Hematopoietic multipotent progenitor cell treated with erythropoietin and hydrocortisone succinate and interleukin-3 and kit ligand, for 6 days (in vitro differentiated cells): ENCODE data around the gene GRM4.

Source experiments
- DNase-seq: peaks from one replicate; pipeline ENCODE4 v3.0.0-alpha.2; 2015

The GRM4 gene

GRCh38 chr6:34142061-34142998 is 3.6 kb downstream of the GRM4 start:
- DNase-seq, result peak; percentile 58

- DNase-seq, result no peak
Observed at GRCh38 chr6:34140075-34140474, 5.8 kb downstream of the GRM4 start.

DNA sequence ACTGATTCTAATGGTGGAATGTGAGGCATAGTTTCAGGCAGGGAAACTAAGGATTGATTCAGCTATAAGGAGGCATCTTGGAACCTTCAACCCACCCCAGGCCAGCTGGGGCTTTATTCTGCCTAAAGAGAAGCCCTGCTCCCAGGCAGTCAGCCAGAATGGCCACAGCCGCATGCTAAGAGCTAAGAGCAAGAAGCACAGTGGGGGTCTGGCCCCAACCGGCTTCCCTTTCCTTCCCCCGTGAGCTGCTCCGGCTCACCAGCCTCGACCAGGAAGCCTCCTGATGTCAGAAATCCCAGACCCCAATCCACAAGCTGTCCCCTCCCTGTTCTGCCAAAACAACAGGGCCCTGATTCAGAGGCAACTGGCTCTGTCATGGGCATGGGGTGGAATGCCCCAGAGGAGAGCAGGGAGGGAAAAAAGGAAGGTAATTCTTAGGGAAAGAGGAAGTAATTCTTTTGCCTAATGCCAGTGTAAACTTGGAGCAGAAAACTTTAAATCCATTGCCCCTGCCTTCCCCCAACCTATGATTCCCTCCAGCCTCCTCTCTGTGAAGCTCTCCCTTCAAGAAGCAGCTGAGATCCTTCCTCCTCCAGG is 6.9 kb downstream of the GRM4 start:
- DNase-seq, result no peak

DNA sequence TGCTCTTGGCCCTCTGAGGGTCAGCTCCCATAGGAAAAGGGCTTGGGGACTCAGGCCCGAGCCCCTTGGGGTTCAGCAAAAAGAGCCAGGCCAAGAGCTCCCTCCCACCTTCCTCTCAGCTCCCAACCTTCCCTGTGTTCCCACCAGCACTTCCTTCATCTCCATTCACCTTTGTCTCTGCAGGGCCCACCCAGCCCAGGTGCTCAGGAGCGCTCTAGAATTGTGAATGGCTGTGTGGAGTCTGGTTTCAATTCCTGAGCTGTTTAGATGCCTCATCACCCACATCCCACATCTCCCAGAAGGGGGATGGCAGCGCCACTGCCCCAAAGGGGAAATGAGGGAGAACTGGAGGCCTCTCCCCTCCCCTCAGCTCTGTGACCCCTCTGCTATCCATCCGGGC is 7.7 kb downstream of the GRM4 start:
- no peak for DNase-seq

DNA sequence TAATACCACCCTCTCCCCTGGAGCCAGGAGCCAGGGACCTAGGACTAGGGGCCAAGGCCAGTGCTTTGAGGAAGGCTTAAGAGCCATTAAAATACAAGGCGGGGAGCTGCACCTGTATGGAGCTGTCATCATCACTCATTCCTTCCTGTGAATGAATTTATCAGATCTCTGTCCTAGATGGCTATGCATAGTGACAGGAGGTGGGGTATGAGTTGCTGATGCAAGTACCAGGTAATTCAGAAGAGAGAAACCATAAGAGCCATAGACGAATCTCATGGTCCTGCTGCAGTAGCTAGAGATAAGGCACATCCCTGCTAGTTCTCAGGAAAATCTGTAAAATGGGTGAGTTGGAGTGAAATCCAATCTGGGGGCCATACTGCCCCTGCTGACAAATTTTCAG is 10.3 kb downstream of the GRM4 start:
- no peak for DNase-seq

DNA sequence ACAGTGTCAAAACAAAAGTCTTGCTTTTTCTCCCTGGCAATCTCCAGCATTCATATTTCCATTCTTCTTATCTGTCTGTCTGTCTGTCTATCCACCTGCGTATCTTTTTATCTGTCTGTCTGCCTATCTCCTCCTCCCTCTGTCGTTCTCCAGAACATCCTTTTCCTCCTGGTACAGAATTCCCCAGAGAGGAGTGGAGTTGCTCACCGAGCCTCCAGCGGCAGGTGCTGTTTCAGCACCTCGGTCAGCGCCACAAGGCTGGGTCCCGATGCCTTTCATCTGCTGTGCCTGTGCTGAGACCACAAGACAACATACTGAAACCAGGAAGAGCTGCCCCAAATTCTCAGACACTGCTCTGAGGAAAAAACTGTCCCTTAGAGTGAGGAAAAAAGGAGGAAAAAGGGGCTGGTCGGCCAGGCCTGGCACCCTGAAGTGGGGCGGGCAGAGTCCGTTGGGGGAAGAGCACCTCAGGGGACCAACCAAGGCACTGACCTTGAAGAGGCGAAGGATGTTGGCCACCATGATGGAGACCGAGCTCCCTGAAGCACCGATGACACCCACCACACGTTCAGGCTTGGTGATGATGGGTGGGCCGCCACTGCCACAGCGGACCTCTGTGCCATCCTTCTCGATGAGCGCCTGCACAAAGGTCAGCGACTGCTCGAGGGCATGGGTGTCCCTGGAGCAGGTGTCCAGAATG is 13.3 kb downstream of the GRM4 start:
- DNase-seq, result peak; percentile 73

GRCh38 chr6:34131326-34132290 is 14.3 kb downstream of the GRM4 start:
- DNase-seq, result no peak

DNA sequence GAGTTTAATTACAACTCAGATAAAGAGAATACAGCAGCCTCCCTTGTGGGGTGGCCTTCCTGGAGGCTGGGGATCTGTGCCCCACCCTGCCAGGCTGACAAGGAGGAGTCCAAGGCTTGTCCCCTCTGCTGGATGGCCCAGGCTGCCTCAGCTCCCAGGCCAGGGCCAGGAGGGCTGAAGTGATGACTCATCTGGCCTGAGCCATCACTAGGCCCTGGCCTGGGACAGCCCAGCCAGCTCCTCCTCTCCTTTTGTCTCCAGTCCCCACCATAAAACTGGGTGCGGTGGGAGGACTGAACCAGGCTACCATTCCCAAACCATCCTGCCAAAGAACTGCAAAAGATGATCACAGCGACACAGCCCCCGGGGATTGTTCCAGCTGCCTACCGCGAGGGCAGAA is 15.0 kb downstream of the GRM4 start:
- no peak for DNase-seq

DNA sequence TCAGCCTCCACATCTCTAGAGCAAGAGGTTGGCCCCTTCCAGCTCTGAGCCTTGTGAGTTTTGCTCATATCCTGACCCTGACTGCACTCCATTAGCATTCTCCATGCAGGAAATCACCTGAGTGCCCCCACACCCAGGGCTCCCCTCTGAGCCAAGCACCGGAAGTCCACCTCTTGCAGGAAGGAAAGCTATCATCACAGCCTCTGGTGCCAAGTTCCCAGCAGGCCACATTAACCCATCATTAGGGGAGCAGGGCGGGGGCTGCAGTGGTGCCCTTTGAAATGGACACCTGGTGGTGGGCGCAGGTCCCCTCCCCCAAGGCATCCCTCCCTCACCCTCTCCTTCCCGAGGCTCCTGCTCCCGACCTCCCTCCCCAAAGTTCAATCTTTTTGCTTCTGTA is 16.1 kb downstream of the GRM4 start:
- no peak for DNase-seq

DNA sequence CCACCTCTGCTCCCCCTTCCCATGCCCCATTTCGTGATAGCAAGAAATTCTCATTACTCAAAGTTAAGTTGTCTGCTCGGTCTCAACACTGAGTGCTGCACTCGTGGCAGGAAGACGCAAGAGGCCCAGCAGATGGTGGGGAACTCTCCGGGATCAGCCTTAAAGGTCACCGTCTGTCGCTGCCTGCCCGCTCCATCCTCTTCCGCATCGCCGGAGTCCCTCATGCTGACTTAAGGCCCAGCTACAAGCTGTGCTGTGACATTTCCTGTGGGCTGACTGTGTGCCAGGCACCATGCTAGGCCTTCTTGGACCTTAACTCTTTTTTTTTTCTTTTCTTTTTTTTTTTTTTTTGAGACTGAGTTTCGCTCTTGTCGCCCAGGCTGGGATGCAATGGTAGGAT is 17.8 kb downstream of the GRM4 start:
- DNase-seq, result no peak

- DNase-seq, result no peak
Observed at GRCh38 chr6:34126419-34126818, 19.5 kb downstream of the GRM4 start.

DNA sequence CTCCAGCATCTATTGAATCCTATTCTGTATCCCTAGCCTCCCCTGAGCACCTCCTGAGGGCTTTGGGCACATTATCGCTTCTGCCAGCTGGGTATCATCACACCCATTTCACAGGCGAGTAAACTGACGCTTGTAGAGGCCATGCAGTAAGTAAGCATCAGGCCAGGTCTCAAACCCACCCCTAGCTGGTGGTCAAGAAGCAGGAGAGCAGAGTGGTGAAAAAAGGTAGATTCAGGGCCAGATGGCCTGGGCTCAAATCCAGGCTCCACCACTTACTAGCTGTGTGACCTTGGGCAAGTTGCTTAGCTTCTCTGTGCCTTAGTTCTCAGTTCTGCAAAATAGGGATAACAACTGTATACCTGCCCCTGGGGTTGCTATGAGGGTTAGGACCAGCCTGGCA is 19.9 kb downstream of the GRM4 start:
- DNase-seq, result no peak

GRCh38 chr6:34120953-34121675 is 24.8 kb downstream of the GRM4 start:
- no peak for DNase-seq

GRCh38 chr6:34115915-34116314 is 30.0 kb downstream of the GRM4 start:
- DNase-seq, result no peak

DNA sequence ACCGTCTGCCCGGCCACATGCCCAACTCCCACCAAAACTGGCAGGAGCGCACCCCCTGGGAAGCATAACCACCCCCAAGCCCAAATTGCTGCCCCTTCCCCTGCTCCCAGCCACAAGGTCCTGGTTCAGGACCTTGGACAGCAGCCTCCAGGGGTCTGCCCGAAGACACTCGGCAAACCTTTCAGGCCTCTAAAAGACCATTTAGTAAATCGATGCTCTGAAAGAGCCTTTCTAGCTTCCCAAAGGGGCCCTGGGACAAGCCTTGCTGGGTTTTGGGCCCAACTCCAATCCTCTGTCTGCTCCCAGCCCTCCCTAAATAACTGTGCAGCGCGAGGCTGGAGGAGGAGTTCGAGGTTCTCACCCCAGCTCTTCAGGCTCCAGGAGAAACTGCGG is 30.5 kb downstream of the GRM4 start:
- DNase-seq, result peak; percentile 60

DNA sequence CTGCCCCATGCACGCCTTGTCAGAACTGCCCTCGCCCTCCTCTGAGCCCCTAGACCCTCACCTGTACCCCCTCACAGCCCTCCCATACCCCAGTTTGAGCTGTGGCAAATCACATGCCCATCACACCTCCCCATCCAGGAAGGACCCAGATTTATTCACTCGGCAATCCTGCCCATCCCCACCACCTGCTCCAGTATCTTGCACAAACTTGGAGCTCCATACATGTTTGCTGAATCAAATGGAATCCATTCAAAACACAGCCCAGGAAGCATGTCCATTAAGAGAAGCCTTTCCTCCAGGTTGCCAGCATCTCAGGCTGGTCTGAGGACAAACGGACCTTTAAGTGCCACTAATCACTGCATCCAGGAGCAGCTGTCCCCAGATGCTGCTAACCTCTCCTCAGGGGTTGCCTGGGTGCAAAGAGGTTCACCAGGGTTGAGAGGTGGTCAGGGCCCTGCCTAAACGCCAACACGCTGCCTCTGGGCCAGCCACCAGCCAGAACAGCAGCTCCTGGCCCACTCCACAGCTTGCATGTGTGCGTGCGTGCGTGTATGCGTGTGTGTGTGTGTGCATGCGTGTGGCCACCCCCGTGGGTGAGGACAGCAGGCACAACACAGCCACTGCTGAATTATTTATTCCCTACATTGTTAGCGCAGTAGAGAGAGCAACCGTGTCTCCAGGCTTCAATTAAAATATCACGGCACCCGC is 31.0 kb downstream of the GRM4 start:
- no peak for DNase-seq

GRCh38 chr6:34113532-34113931 is 32.4 kb downstream of the GRM4 start:
- no peak for DNase-seq

DNA sequence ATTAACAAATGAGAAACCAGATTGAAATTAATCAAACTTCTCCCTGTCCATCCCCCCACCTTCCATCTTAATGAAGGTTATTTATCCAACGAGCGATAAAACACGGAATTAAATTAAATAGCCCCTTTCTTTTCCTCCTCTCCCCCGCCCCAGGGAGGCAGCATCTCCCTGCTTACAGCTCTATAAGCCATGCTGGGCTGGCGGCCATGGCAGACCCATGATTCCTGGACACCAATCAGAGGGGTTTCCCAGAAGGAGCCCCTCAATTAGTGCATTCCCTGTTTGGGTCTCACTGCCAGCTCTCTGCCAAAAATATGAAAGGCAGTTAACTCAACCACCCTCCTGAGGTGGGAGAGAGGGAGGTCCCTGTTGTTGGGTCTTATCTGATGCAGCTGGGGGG is 33.8 kb downstream of the GRM4 start:
- DNase-seq, result no peak

DNA sequence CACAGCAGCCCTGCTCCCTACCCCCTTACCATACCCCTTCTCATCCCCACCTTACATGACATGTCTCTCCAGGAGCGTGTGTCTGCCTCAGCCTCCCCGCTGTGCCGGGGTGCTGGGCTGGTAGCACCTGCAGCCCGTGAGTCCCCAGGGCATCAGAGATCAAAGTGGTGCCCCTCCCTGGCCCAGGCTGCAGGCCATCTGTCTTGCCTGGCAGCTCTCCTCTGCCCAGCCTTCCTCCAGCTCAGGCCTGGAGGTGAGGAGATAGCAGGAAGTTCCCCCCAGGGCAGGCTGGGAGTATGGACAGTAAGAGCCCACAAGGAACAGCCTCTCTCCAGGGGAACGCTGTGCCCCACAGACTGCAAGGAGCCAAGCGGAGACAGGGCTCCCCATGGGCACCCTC is 35.3 kb downstream of the GRM4 start:
- DNase-seq, result no peak

GRCh38 chr6:34108176-34108575 is 37.7 kb downstream of the GRM4 start:
- no peak for DNase-seq

DNA sequence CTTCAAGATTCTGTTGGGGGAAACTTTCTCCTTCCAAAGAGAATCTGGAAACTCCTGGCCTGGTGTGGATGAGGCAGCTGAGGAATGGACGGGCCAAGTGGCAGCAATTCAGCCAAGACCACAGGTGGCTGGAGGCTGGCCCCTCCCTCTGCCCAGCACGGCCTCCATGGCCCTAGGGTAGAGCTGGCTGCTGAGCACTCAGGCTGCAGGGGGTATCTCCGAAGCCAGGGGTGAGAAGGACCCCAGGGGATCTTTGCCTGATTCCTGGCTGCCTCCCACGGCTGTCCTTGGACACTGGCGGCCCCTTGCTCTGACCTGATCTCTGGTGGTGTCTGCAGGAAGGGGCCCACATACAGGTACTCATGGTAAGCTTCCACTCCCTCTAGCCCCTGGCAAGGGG is 39.0 kb downstream of the GRM4 start:
- DNase-seq, result no peak
